ENCODE measurements around the gene HCN1. TPM values are rescaled to one million over a fixed set of nuclear protein-coding genes. Genes with fewer than 3 reads are reported as not detected.

HCN1 gene
- total and polyA plus RNA-seq, 2 of the 4 experiments (the other 2 are of a cell fraction) = not detected

GRCh38 chr5:45264447-45264846, 431.7 kb downstream of the HCN1 start:
- H3K56ac ChIP-seq (ENCODE audit: extremely low read depth, insufficient read depth, low read length) = no peak overlapping the region
- H2BK120ac ChIP-seq (ENCODE audit: low read depth, low read length) = no peak overlapping the region
- DNase-seq (no peak), ATAC-seq (ENCODE audit: low read depth) (no peak)
- no peak overlapping the region for H2BK5ac ChIP-seq (ENCODE audit: low read depth, low read length, poor library complexity, severe bottlenecking)
- in situ Hi-C loops (cut with MboI; ENCODE audit: low sequenced_read_pairs) (no loop called here), intact Hi-C loops (cut with micrococcal nuclease) (no loop called here), dilution Hi-C loops (cut with HindIII; ENCODE audit: low sequenced_read_pairs, unreplicated experiment) (no loop called here)
- no peak overlapping the region for H2AK5ac ChIP-seq (ENCODE audit: low read depth, low read length)
- ChIA-PET CTCF (no interaction called here), POLR2A (ENCODE audit: unreplicated experiment) (no interaction called here)
- no CpG with 5 or more reads among the region's 1 CpG for WGBS, 2 experiments (ENCODE audit: extremely low coverage in 2 of 2, insufficient read length in 1 of 2)
- H3K4me1 ChIP-seq (ENCODE audit: control insufficient read depth, insufficient read depth, low read length) = no peaks in the 10 kb centered on the region
- H3K9ac ChIP-seq (ENCODE audit: low read depth, low read length) = no peak overlapping the region
- H3K27ac ChIP-seq (ENCODE audit: insufficient read depth, low read length) = no peak overlapping the region
- no peak overlapping the region for H3K4me2 ChIP-seq (ENCODE audit: low read depth, low read length)
- no peaks in the 10 kb centered on the region for H3K9me1 ChIP-seq (ENCODE audit: insufficient read depth, low read length)
- no peak overlapping the region for H3K4ac ChIP-seq (ENCODE audit: low read depth, low read length)
- no peak overlapping the region for H3K14ac ChIP-seq (replicated peaks; ENCODE audit: low read depth, low read length)
- H2AK9ac ChIP-seq (replicated peaks; ENCODE audit: low read depth, low read length, poor library complexity) = no peak overlapping the region
- H3K36me3 ChIP-seq (ENCODE audit: control insufficient read depth, insufficient read depth, low read length) = no peaks in the 10 kb centered on the region
- H3K9me3 ChIP-seq (ENCODE audit: control insufficient read depth, insufficient read depth, low read length) = peaks cover 10% of the 10 kb centered on the region
- no peak overlapping the region for H4K91ac ChIP-seq (ENCODE audit: insufficient read depth, low read depth, low read length)
- H2BK15ac ChIP-seq (ENCODE audit: low read depth, low read length) = no peak overlapping the region
- H3K4me3 ChIP-seq (ENCODE audit: insufficient read depth, low read depth, low read length) = no peak overlapping the region
- H3K18ac ChIP-seq (ENCODE audit: low read depth, low read length) = no peak overlapping the region
- no peaks in the 10 kb centered on the region for H4K20me1 ChIP-seq (ENCODE audit: insufficient read depth, low read length)
- H2AFZ ChIP-seq (replicated peaks; ENCODE audit: low read length, poor library complexity) = no peak overlapping the region
- H4K8ac ChIP-seq (ENCODE audit: low read depth in 2 of 2, low read length in 2 of 2) = no peak overlapping the region
- H3K23ac ChIP-seq (ENCODE audit: low read depth, low read length) = no peak overlapping the region
- TF ChIP-seq NFE2L2 (IDR thresholded peaks at IDR 0.05; ENCODE audit: low read depth, low read length) (no peak), MAZ (IDR thresholded peaks at IDR 0.05; ENCODE audit: borderline replicate concordance, low read depth, low read length) (no peak), RAD21 (IDR thresholded peaks at IDR 0.05; ENCODE audit: low read length) (no peak), RFX5 (IDR thresholded peaks at IDR 0.05; ENCODE audit: low read depth, low read length) (no peak), MAFK (IDR thresholded peaks at IDR 0.05; ENCODE audit: low read depth, low read length) (peak; percentile 52), RCOR1 (IDR thresholded peaks at IDR 0.05; ENCODE audit: insufficient replicate concordance, low read length) (no peak)
- no peak overlapping the region for H4K5ac ChIP-seq (ENCODE audit: low read depth, low read length)
- H3K79me1 ChIP-seq (ENCODE audit: low read depth in 1 of 2, low read length in 2 of 2) = no peaks in the 10 kb centered on the region
- BruUV-seq (replicated peaks) = no TSS peak
- H2BK20ac ChIP-seq (ENCODE audit: low read depth, low read length) = no peak overlapping the region
- H3K27me3 ChIP-seq (ENCODE audit: control insufficient read depth, insufficient read depth, low read length) = no peaks in the 10 kb centered on the region

Data from IMR-90 (cell line).